ENCODE data around the gene HSD17B12. TPM values are rescaled to one million over a fixed set of nuclear protein-coding genes. Genes with fewer than 3 reads are reported as not detected.
"Not testable (repeated sequence)": the region's sequence is repeated elsewhere in the genome, so short reads cannot be mapped to it uniquely, and the experiment has no call there.

Gene HSD17B12
- total RNA-seq, 2 experiments from 2014 or later, result 70.9 to 138 TPM

DNA sequence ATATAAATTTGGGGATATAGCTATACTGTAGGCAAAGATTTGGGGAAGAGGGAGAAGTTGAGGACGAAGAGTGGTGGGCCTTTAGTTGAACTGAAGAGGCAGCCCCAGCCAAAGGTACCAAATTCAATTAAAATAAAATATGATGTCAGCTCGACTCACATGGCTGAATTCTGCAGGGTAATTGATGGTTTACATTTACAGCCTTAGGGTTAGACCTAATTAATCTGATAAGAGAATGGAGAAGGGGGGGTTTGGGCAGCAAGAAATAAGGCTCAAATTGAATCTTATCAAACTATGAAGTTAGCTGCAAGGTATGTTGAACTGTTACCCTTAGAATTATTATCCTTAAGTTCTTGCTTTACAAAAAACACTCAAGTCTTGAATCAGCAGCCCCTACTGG lies 3.6 kb upstream of the HSD17B12 start:
- H3K4me1 ChIP-seq (ENCODE audit: insufficient read depth, low read length, poor library complexity, severe bottlenecking), result peaks cover 8% of the 10 kb centered on the region
- POLR2A ChIA-PET, result no interaction called here
- H3K79me2 ChIP-seq (ENCODE audit: insufficient read depth, low read depth, low read length), result peaks cover 10% of the 10 kb centered on the region
- no peaks in the 10 kb centered on the region for H3K36me3 ChIP-seq (ENCODE audit: insufficient read depth, low read length)
- H3K27ac ChIP-seq (ENCODE audit: low read depth, low read length, poor library complexity, severe bottlenecking), result no peak overlapping the region
- TF ChIP-seq EZH2phosphoT487 (IDR thresholded peaks at IDR 0.05; ENCODE audit: borderline replicate concordance, low read depth, low read length), result no peak
- TF ChIP-seq, protein P1, sequence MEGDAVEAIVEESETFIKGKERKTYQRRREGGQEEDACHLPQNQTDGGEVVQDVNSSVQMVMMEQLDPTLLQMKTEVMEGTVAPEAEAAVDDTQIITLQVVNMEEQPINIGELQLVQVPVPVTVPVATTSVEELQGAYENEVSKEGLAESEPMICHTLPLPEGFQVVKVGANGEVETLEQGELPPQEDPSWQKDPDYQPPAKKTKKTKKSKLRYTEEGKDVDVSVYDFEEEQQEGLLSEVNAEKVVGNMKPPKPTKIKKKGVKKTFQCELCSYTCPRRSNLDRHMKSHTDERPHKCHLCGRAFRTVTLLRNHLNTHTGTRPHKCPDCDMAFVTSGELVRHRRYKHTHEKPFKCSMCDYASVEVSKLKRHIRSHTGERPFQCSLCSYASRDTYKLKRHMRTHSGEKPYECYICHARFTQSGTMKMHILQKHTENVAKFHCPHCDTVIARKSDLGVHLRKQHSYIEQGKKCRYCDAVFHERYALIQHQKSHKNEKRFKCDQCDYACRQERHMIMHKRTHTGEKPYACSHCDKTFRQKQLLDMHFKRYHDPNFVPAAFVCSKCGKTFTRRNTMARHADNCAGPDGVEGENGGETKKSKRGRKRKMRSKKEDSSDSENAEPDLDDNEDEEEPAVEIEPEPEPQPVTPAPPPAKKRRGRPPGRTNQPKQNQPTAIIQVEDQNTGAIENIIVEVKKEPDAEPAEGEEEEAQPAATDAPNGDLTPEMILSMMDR (conservative IDR thresholded peaks at IDR 0.05; ENCODE audit: low read length), result no peak
- CTCF ChIA-PET (ENCODE audit: unreplicated experiment), result no interaction called here
- H3K4me3 ChIP-seq (ENCODE audit: low read depth, low read length, poor library complexity, severe bottlenecking), result no peak overlapping the region
- H3K9me2 ChIP-seq (ENCODE audit: insufficient read depth, low read length), result no peaks in the 10 kb centered on the region
- no peaks in the 10 kb centered on the region for H4K20me1 ChIP-seq (ENCODE audit: insufficient read depth, low read length)
- no peak overlapping the region for H2AFZ ChIP-seq (ENCODE audit: low read length)
- peaks cover 6% of the 10 kb centered on the region; the same call in 1 of the 2 replicates for H3K9me3 ChIP-seq (ENCODE audit: low read length)
- no peak for DNase-seq (ENCODE audit: low spot score)
- intact Hi-C loops (cut with micrococcal nuclease; ENCODE audit: unreplicated experiment), result no loop called here
- BruUV-seq (replicated peaks), result no TSS peak
- no peak overlapping the region for H3K4me2 ChIP-seq (ENCODE audit: low read length)

DNA sequence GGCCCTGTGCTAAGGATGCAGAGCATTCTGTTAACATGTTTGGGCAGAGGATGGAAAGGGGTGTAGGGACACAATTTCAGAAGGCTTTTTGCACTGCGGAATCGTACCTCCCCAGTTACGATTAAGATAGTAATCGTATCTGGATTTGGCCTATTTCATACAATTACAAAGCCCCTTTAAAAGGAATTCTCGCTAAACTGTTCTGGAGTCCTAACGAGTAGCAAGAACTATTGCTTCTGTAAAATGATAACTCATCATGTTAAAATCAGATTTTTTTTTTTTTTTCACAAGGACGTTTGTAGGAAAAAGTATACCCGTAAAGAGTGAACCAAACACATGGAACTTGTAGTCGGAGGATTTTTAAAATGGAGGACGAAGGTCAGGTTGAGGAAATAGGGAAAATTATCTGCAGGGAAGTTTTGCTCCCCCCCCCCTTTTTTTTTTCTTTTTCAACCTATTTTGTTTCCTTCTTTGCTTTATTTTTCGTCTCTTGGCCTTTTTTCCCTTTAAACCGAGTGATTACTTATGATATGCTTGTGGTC lies 934 bp downstream of the HSD17B12 start:
- DNase-seq (ENCODE audit: low spot score), result peak; percentile 52
- H3K27ac ChIP-seq (ENCODE audit: low read depth, low read length, poor library complexity, severe bottlenecking), result peak overlapping the region; percentile 84
- POLR2A ChIA-PET, result interaction anchor here (0.7 to 1.9 kb wide), 4 partner anchors 8 to 372 kb away, joined by 3 to 12 read pairs (median 5); no protein-coding TSS in a partner anchor
- TF ChIP-seq, protein P1 (conservative IDR thresholded peaks at IDR 0.05; ENCODE audit: low read length), result no peak
- H4K20me1 ChIP-seq (ENCODE audit: insufficient read depth, low read length), result peaks cover 15% of the 10 kb centered on the region; the same call in 1 of the 2 replicates
- peaks cover 41% of the 10 kb centered on the region for H3K4me1 ChIP-seq (ENCODE audit: insufficient read depth, low read length, poor library complexity, severe bottlenecking)
- no TSS peak for BruUV-seq (replicated peaks)
- H3K36me3 ChIP-seq (ENCODE audit: insufficient read depth, low read length), result peaks cover 40% of the 10 kb centered on the region
- no peak overlapping the region; the same call in 1 of the 2 replicates for H2AFZ ChIP-seq (ENCODE audit: low read length)
- intact Hi-C loops (cut with micrococcal nuclease; ENCODE audit: unreplicated experiment), result loop anchor here (1.0 to 5.0 kb wide), 4 partner anchors 13 to 106 kb away; no protein-coding TSS in a partner anchor
- no peaks in the 10 kb centered on the region for H3K9me2 ChIP-seq (ENCODE audit: insufficient read depth, low read length)
- H3K4me2 ChIP-seq (ENCODE audit: low read length), result peak overlapping the region; percentile 94
- peak overlapping the region; percentile 89 for H3K4me3 ChIP-seq (ENCODE audit: low read depth, low read length, poor library complexity, severe bottlenecking)
- H3K79me2 ChIP-seq (ENCODE audit: insufficient read depth, low read depth, low read length), result peaks cover 56% of the 10 kb centered on the region
- peaks cover 6% of the 10 kb centered on the region; the same call in 1 of the 2 replicates for H3K9me3 ChIP-seq (ENCODE audit: low read length)
- CTCF ChIA-PET (ENCODE audit: unreplicated experiment), result no interaction called here

DNA sequence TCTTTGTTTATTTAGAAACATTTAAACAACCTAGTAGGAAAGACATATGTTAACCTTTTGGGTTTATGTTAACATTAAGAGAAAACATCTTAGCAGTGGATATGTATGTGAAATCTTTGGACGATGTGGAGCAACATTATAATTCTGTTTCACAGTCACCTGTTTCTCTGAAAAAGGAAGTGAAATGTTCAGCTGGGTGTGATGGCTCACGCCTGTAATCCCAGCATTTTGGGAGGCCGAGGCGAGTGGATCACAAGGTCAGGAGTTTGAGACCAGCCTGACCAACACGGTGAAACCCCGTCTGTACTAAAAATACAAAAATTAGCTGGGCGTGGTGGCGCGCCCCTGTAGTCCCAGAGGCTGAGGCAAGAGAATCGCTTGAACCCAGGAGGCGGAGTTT lies 1.5 kb downstream of the HSD17B12 start:
- H2AFZ ChIP-seq (ENCODE audit: low read length); CTCF ChIA-PET (ENCODE audit: unreplicated experiment); H3K9me2 ChIP-seq (ENCODE audit: insufficient read depth, low read length); H3K9me3 ChIP-seq (ENCODE audit: low read length); BruUV-seq (replicated peaks): not testable (repeated sequence)
- Histone ChIP-seq H4K20me1 (ENCODE audit: insufficient read depth, low read length) (peaks cover 15% of the 10 kb centered on the region; the same call in 1 of the 2 replicates), H3K4me2 (ENCODE audit: low read length) (peak overlapping the region; percentile 94), H3K4me3 (ENCODE audit: low read depth, low read length, poor library complexity, severe bottlenecking) (peak overlapping the region; percentile 89), H3K36me3 (ENCODE audit: insufficient read depth, low read length) (peaks cover 46% of the 10 kb centered on the region), H3K27ac (ENCODE audit: low read depth, low read length, poor library complexity, severe bottlenecking) (peak overlapping the region; percentile 84), H3K79me2 (ENCODE audit: insufficient read depth, low read depth, low read length) (peaks cover 62% of the 10 kb centered on the region), H3K4me1 (ENCODE audit: insufficient read depth, low read length, poor library complexity, severe bottlenecking) (peaks cover 47% of the 10 kb centered on the region)
- POLR2A ChIA-PET, result interaction anchor here (0.7 to 1.6 kb wide), 5 partner anchors 9 to 373 kb away, joined by 3 to 9 read pairs (median 4); no protein-coding TSS in a partner anchor
- intact Hi-C loops (cut with micrococcal nuclease; ENCODE audit: unreplicated experiment), result loop anchor here (2.0 to 5.0 kb wide), 3 partner anchors 55 to 323 kb away; partner anchors contain the start of gene TTC17
- peak; percentile 58 for DNase-seq (ENCODE audit: low spot score)

Data from OCI-LY7 (cell line).